Measurements from ENCODE around the gene PIGU. TPM values are rescaled to one million over a fixed set of nuclear protein-coding genes. Genes with fewer than 3 reads are reported as not detected.

PIGU gene
- total and polyA plus RNA-seq, 2 donors (not counting 1 experiment from before 2014, with no cell fraction given), result 12.0 to 19.3 TPM

GRCh38 chr20:34558320-34559218 is 118.3 kb downstream of the PIGU start, which contains the start of gene MAP1LC3A:
MAP1LC3A (plus strand) TSS chr20:34558718; CDS start chr20:34558869, 151 bp downstream.
- Mint-ChIP-seq H3K9me3 (ENCODE audit: insufficient read depth) (no peaks in the 10 kb centered on the region), H3K27me3 (no peaks in the 10 kb centered on the region), H3K4me1 (peaks cover 13% of the 10 kb centered on the region), H3K27ac (peak within 1 kb of the TSS; percentile 92), H3K4me3 (peak within 1 kb of the TSS; percentile 85)
- peak; percentile 89 for ATAC-seq (ENCODE audit: low read depth)
- H3K79me2 ChIP-seq (ENCODE audit: control insufficient read depth, insufficient read depth, low read length), result no peaks in the 10 kb centered on the region
- peak within 1 kb of the TSS; percentile 72 to 86 for H3K27ac ChIP-seq (ENCODE audit: low read length in 2 of 2)
- H3K36me3 ChIP-seq (replicated peaks in 1 of 2; ENCODE audit: control extremely low read depth in 1 of 2, control insufficient read depth in 1 of 2, extremely low read depth in 1 of 2, insufficient read depth in 2 of 2, low read length in 1 of 2), result no peaks in the 10 kb centered on the region
- 15% methylated on average over 98 of the region's 103 CpGs for WGBS (ENCODE audit: insufficient coverage)
- intact Hi-C loops (cut with micrococcal nuclease), result loop anchor here (1.0 to 2.0 kb wide), 5 partner anchors 42 to 314 kb away; partner anchors contain the start of genes DYNLRB1, GGT7, PIGU and TP53INP2
- peak within 1 kb of the TSS; percentile 82 for H2AFZ ChIP-seq (ENCODE audit: insufficient read depth, low read depth, low read length, poor library complexity, severe bottlenecking)
- ChIA-PET POLR2A (interaction anchor here (0.5 to 0.6 kb wide), 2 partner anchors 10 to 31 kb away, joined by 3 to 4 read pairs; no protein-coding TSS in a partner anchor), CTCF (interaction anchor here (0.6 to 1.8 kb wide), 5 partner anchors 21 to 246 kb away, joined by 3 to 5 read pairs (median 4); partner anchors contain the start of gene DYNLRB1)
- peak within 1 kb of the TSS; percentile 88 for H3K4me2 ChIP-seq (replicated peaks; ENCODE audit: low read depth, low read length, poor library complexity, severe bottlenecking)
- DNase-seq, result peak; percentile 98
- no peaks in the 10 kb centered on the region for H4K20me1 ChIP-seq (ENCODE audit: control insufficient read depth, insufficient read depth, low read length, poor library complexity, severe bottlenecking)
- peak within 1 kb of the TSS; percentile 87 for H3K9ac ChIP-seq (ENCODE audit: low read length)
- H3K4me1 ChIP-seq (ENCODE audit: control insufficient read depth in 2 of 2, insufficient read depth in 2 of 2, low read length in 2 of 2), result peaks cover 8 to 14% of the 10 kb centered on the region in 2 donors
- no peaks in the 10 kb centered on the region for H3K27me3 ChIP-seq (replicated peaks in 1 of 4; ENCODE audit: control extremely low read depth in 1 of 4, control insufficient read depth in 3 of 4, insufficient read depth in 4 of 4, low read length in 3 of 4)
- H3K9me3 ChIP-seq (ENCODE audit: control extremely low read depth in 1 of 3, control insufficient read depth in 2 of 3, insufficient read depth in 1 of 3, low read length in 2 of 3), result no peaks in the 10 kb centered on the region
- peak within 1 kb of the TSS; percentile 50 to 94 (median 77) for H3K4me3 ChIP-seq (ENCODE audit: control extremely low read depth in 1 of 5, extremely low read depth in 1 of 5, insufficient read depth in 1 of 5, low read depth in 2 of 5, low read length in 4 of 5)
- TF ChIP-seq EZH2 (IDR thresholded peaks at IDR 0.05; ENCODE audit: borderline replicate concordance, insufficient read depth, low read depth, low read length, poor library complexity, severe bottlenecking), result no peak
- TF ChIP-seq, protein P1, sequence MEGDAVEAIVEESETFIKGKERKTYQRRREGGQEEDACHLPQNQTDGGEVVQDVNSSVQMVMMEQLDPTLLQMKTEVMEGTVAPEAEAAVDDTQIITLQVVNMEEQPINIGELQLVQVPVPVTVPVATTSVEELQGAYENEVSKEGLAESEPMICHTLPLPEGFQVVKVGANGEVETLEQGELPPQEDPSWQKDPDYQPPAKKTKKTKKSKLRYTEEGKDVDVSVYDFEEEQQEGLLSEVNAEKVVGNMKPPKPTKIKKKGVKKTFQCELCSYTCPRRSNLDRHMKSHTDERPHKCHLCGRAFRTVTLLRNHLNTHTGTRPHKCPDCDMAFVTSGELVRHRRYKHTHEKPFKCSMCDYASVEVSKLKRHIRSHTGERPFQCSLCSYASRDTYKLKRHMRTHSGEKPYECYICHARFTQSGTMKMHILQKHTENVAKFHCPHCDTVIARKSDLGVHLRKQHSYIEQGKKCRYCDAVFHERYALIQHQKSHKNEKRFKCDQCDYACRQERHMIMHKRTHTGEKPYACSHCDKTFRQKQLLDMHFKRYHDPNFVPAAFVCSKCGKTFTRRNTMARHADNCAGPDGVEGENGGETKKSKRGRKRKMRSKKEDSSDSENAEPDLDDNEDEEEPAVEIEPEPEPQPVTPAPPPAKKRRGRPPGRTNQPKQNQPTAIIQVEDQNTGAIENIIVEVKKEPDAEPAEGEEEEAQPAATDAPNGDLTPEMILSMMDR (IDR thresholded peaks at IDR 0.05), result no peak
